Activated T-cell treated with anti-CD3 and anti-CD28 coated beads for 24 hours (primary cell): ENCODE results near the gene FAM50A.

Source experiments
- DNase-seq: peaks from one replicate; pipeline ENCODE4 v3.0.0-alpha.2; 2020; ENCODE audit warnings: low read depth

FAM50A gene

GRCh38 chrX:154466036-154466435 lies 22.1 kb downstream of the FAM50A start:
- DNase-seq: no peak

- DNase-seq: no peak
Observed at GRCh38 chrX:154466907-154467306, 23.0 kb downstream of the FAM50A start.

- DNase-seq: no peak
Observed at GRCh38 chrX:154467556-154467955, 23.6 kb downstream of the FAM50A start.

DNA sequence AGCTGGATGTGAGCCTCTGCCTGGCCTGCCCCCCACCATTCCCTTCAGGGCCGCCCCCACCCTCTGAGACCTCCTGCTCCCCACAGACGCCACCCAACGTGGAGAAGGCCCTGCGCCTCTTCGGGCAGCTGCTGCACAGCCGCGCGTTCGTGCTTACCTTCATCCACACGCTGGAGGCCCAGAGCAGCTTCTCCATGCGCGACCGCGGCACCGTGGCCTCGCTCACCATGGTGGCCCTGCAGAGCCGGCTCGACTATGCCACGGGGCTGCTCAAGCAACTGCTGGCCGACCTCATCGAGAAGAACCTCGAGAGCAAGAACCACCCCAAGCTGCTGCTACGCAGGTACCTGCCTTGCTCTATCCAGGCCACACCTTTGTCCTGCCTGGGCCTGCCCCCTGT lies 24.3 kb downstream of the FAM50A start:
- no peak for DNase-seq

DNA sequence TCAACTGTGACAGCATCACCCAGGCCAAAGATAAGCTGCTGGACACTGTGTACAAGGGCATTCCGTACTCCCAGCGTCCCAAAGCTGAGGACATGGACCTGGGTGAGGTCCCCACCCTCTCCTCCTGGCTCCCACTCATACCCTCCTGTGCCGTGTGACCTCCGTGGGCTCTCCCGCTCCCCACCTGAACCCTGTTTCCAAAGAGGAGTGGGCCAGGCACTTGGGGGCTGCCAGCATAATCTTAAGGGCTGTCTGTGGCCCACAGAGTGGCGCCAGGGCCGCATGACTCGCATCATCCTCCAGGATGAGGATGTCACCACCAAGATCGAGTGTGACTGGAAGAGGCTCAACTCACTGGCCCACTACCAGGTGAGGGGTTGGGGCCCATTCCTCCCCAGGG lies 25.2 kb downstream of the FAM50A start:
- no peak for DNase-seq

- DNase-seq: no peak
Observed at GRCh38 chrX:154469880-154470279, 25.9 kb downstream of the FAM50A start.

DNA sequence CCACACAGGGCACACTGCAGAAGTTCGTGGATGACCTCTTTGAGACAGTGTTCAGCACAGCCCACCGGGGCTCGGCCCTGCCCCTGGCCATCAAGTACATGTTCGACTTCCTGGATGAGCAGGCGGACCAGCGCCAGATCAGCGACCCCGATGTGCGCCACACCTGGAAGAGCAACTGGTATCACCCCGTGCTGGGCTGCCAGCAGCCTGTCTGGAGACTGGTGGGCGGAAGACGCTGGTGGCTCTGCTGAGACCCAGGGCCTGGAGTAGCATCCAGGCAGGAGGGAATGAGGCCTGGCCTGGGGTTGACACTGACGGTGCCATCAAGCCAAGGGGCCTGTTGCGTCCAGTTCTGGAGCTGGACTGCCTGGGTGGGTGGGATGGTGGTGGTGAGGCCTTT lies 26.5 kb downstream of the FAM50A start:
- DNase-seq: no peak

- no peak for DNase-seq
Observed at GRCh38 chrX:154470914-154471568, 27.1 kb downstream of the FAM50A start.

GRCh38 chrX:154471839-154472684 lies 28.1 kb downstream of the FAM50A start:
- no peak for DNase-seq

DNA sequence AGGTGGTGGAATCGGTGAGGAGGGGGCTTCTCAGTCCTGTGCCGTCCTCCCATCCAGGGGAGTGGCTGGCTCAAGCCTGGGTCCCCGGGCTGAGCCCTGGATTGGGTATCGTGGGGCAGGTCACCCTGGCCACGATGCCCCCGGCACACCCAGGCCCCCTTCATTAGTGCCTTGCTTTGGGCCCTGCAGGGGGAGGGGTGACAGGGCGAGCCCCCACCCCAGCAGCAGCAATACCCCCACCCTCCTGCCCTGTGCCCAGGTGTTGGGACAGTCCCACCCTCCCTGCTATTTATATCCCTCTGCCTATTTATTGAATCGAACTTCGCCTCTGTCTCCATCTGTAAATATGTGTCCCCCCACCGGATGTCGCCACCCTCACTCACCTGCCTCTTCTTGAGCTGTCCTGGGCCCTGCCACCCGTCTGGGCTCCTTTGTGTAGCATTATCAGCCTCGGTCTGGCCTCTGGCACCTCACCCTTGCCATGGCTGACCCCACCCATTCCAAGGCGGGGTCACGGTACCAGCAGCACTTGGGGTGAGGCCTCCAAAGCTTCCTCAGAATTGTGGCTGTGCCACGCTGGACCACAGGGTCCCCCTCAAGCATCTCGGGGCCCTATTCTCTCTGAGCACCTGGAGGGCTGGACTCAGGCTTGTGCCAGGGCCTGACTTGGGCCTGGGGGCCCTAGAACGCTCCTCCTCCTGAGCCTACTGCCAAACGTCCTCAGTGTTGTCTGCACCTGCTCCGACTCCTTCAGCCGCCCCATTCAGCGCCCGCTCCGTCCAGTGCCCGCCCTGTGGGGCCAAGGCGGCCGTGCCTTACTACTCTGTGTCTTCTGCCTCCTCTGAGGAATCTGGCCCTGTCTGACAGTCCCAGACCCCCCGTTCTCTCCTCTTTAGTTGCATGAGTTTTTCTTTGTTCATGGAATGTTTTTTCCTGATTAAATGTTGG lies 29.0 kb downstream of the FAM50A start:
- no peak for DNase-seq

DNA sequence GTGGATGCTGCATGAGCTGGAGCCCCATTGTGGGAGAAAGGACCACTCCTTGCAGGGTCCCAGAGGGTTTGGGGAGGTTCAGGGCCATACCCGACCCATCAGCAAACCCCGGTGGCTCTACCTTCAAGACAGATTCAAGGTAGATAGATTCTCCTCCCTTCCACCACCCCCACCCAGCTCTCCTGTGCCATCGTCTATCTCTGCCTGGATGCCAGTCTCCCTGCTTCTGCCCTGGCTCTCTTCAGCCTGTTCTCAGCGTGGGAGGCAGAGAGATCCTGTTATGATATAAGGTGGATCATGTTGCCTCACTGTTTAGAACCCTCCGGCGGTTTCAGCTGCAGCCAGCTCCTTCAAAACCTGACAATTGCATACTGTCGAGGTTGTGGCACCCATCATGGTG lies 29.7 kb downstream of the FAM50A start:
- no peak for DNase-seq

- DNase-seq: no peak
Observed at GRCh38 chrX:154476821-154477220, 32.9 kb downstream of the FAM50A start.

DNA sequence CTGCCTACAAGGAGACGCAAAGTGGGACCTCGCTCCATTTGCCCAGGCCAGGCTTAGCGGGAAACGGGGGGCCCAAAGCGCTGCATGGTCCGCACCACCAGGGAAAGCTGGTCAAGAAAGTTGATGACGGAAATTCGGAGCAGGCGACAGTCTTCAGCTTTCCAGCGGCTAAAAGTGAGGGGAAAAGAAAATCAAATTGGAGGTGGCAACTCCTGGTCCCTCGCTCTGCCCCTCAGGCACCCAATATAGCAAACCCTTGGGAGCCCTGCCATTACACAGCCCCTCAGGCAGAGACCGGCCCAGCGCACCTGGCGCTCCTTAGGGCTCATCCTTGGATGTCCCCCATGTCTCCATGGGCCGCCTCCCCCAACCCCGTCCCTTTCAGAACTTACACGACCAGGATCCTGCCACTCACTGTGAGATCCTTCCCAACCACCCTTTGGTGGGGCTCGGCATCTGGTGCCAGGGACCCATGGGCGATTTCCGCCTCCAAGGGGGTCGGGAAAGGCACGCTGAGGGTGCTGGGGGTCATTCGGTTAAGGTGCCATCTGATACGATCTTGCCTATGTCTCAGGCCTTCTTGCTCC lies 34.0 kb downstream of the FAM50A start:
- no peak for DNase-seq

GRCh38 chrX:154478728-154479622 lies 35.0 kb downstream of the FAM50A start, which contains the start of gene LAGE3:
Gene LAGE3, minus strand, starts transcription at chrX:154479281. Its CDS starts 366 bp downstream, at chrX:154478915.
- DNase-seq: peak; percentile 91

DNA sequence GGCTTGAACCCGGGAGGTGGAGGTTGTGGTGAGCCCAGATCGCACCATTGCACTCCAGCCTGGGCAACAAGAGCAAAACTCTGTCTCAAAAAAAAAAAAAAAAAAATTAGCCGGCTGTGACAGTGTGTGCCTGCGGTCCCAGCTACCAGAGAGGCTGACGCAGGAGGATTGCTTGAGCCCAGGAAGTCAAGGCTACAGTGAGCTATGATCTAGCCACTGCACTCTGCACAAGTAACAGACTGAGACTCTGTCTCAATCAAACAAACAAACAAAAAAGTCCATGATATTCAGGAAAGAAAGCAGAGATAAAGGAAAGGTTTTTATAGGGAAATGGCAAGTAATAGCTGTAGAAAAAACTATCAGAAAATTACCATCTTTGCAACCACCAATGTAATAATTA lies 37.3 kb downstream of the FAM50A start:
- DNase-seq: no peak

GRCh38 chrX:154481911-154482601 lies 38.1 kb downstream of the FAM50A start:
- no peak for DNase-seq

DNA sequence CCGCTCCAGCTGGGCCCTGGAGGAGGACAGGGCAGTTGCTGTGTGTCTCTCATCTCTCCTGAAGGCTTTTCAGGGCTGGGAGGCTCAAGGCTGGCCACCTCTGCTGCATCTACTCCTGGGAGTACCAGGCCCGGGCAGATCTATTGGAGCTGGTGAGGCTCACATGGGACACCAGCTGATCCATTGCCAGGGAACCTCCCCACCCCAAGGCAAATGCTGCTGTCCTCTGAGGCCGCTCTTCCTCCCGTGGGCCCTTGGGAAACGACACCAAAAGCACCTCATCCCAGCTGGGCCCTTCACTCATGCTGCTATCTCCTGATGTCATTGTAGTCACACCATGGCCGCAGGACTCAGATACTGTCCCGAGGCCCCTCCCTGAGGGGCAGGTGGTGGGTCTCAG lies 38.8 kb downstream of the FAM50A start:
- DNase-seq: no peak

DNA sequence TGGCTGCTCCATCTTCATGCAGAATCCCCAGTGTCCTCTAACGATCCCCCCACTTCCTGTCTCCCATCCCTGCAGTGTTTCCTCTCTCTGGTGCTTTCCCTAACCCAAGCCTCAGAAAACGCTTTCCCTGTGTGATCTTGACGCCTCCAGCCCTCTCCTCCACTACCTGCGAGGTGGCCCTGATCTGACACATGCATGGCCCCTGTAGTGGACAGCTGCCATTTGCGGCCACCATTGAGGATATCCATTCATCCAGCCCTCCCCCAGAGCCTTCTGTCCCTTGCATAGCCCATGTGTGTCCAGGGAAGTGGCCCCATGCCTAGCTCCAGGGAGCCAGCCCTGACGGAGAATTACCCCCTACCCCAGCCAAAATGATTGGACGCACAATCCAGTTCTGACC lies 39.4 kb downstream of the FAM50A start:
- no peak for DNase-seq

DNA sequence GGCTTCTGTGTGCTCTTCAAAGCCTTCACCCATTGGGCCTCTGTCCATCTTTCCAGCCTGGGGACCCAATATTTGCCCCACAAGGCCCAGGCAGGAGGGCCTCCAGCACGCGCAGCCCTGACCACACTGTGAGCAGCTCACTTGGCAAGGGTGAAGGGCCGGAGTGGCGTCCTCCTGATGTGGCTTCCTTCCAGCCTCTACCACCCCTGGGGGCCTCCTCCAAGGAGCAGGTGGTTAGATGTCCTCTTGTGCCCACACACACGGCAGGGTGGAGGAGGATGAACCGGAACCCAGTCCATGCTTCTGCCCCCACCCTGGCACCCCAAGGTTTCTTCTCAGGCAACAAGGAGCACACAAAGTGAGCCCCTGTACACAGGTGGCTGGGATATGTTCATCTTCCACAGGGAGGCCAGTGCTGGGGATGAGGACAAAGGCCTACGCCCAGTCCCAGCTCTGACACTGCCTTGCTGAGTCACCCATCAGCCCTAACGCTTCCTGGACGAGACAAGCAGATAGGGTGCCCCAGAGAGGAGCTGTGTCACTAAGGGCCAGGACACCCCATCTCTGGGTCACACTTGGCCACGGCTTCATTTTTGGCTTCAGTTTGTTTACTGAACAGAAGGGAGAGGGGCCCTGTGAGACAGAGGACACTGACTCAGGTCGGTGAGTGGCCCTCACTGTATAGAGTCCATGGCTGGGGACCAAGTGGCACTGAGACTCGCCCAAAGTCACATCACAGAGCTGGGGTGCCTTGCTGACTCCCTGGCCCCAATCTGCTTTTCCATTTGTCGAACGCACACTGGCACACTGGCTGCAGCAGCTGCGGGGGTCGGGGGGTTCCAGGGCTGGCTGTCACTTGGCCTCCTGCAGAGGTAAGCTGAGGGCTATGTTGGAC lies 40.6 kb downstream of the FAM50A start:
- no peak for DNase-seq
